IPS-18c (cell line): ENCODE measurements around the gene LHPP.

Source experiments
- H3K4me3 ChIP-seq: 2 replicates; pipeline ENCODE4 v1.7.0; 2013; ENCODE audit warnings: low read depth, mild to moderate bottlenecking, low read length, moderate library complexity; ENCODE audit not compliant: insufficient read depth
- H3K9me3 ChIP-seq: one replicate; pipeline ENCODE4 v1.6.1; 2013; ENCODE audit warnings: mild to moderate bottlenecking, low read length, moderate library complexity; ENCODE audit not compliant: control insufficient read depth, insufficient read depth

Gene LHPP

GRCh38 chr10:124565565-124566221 is 104.1 kb downstream of the LHPP start:
- Histone ChIP-seq H3K9me3 (peaks cover 2% of the 10 kb centered on the region), H3K4me3 (peak overlapping the region; percentile 15; the same call in 1 of the 2 replicates)

- Histone ChIP-seq H3K4me3 (no peak overlapping the region), H3K9me3 (no peaks in the 10 kb centered on the region)
Measured at GRCh38 chr10:124566222-124566888, 104.7 kb downstream of the LHPP start.

GRCh38 chr10:124566981-124567835 is 105.6 kb downstream of the LHPP start:
- no peak overlapping the region for H3K4me3 ChIP-seq
- no peaks in the 10 kb centered on the region for H3K9me3 ChIP-seq

GRCh38 chr10:124568339-124568738 is 106.7 kb downstream of the LHPP start:
- Histone ChIP-seq H3K9me3 (no peaks in the 10 kb centered on the region), H3K4me3 (no peak overlapping the region)

- H3K9me3 ChIP-seq, result no peaks in the 10 kb centered on the region
- no peak overlapping the region for H3K4me3 ChIP-seq
Measured at GRCh38 chr10:124568848-124569622, 107.4 kb downstream of the LHPP start.

- Histone ChIP-seq H3K9me3 (no peaks in the 10 kb centered on the region), H3K4me3 (no peak overlapping the region)
Measured at GRCh38 chr10:124569623-124570470, 108.2 kb downstream of the LHPP start.

GRCh38 chr10:124570646-124571045 is 109.0 kb downstream of the LHPP start:
- Histone ChIP-seq H3K9me3 (no peaks in the 10 kb centered on the region), H3K4me3 (no peak overlapping the region)

- no peak overlapping the region for H3K4me3 ChIP-seq
- H3K9me3 ChIP-seq, result no peaks in the 10 kb centered on the region
Measured at GRCh38 chr10:124572751-124573150, 111.1 kb downstream of the LHPP start.

GRCh38 chr10:124573726-124574455 is 112.3 kb downstream of the LHPP start:
- H3K4me3 ChIP-seq, result no peak overlapping the region
- H3K9me3 ChIP-seq, result no peaks in the 10 kb centered on the region

GRCh38 chr10:124574456-124575070 is 112.9 kb downstream of the LHPP start:
- H3K4me3 ChIP-seq, result no peak overlapping the region
- H3K9me3 ChIP-seq, result no peaks in the 10 kb centered on the region

- no peaks in the 10 kb centered on the region for H3K9me3 ChIP-seq
- H3K4me3 ChIP-seq, result no peak overlapping the region
Measured at GRCh38 chr10:124575107-124576035, 113.7 kb downstream of the LHPP start.

- Histone ChIP-seq H3K9me3 (no peaks in the 10 kb centered on the region), H3K4me3 (no peak overlapping the region)
Measured at GRCh38 chr10:124576526-124577420, 115.2 kb downstream of the LHPP start.

- H3K4me3 ChIP-seq, result no peak overlapping the region
- H3K9me3 ChIP-seq, result no peaks in the 10 kb centered on the region
Measured at GRCh38 chr10:124577651-124578050, 116.0 kb downstream of the LHPP start.
